Measurements from ENCODE around the gene CCL25. TPM values are rescaled to one million over a fixed set of nuclear protein-coding genes. Genes with fewer than 3 reads are reported as not detected.
A peak's percentile ranks its signal among the peaks of the same experiment; 100 is the strongest.

CCL25 gene
- total and polyA plus RNA-seq, 2 experiments from 2014 or later = 0.52 to 0.73 TPM

DNA sequence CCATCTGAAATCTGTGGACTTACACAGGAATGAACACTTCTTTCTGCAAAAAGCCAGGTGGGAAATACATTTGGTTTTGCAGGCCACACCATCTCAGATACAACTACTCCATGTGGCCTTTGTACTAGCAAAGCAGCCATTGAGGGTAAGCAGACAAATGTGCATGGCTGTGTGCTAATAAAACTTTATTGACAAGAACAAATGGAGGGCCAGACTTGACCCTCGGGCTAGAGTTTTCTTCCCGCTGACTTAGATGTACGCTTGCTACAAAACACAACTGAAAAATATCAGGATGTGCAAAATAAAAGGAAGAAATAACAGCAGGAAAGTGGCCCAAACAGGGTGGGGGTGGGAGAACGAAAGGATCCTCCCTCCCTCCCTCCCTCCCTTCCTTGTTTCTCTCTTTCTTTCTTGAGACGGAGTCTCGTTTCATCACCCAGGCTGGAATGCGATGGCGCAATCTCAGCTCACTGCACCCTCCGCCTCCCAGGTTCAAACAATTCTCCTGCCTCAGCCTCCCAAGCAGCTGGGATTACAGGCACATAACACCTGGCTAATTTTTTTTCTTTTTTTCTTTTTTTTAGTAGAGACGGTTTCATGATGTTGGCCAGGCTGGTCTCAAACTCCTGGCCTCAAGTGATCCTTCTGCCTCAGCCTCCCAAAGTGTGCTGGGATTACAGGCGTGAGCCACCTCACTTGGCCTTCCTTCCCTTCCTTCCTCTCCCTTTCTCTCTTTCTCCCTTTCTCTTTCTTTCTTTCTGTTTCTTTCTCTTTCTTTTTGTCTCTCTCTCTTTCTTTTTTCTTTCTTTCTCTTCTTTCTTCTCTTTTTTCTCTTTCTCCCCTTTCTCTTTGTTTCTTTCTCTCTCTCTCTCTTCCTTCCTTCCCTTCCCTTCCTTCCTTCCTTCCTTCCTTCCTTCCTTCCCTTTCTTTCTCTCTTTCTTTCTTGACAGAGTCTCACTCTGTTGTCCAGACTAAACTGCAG, 29.3 kb downstream of the CCL25 start (continued):
- TF ChIP-seq POLR2AphosphoS5 (IDR thresholded peaks at IDR 0.05; ENCODE audit: low read depth) (no peak), JUNB (IDR thresholded peaks at IDR 0.05; ENCODE audit: unreplicated experiment) (no peak), EZH2phosphoT487 (IDR thresholded peaks at IDR 0.05; ENCODE audit: unreplicated experiment) (no peak), CTCF (conservative IDR thresholded peaks at IDR 0.05; ENCODE audit: low read depth in 2 of 2) (no peak)
- TF ChIP-seq, protein P1, sequence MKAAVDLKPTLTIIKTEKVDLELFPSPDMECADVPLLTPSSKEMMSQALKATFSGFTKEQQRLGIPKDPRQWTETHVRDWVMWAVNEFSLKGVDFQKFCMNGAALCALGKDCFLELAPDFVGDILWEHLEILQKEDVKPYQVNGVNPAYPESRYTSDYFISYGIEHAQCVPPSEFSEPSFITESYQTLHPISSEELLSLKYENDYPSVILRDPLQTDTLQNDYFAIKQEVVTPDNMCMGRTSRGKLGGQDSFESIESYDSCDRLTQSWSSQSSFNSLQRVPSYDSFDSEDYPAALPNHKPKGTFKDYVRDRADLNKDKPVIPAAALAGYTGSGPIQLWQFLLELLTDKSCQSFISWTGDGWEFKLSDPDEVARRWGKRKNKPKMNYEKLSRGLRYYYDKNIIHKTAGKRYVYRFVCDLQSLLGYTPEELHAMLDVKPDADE (IDR thresholded peaks at IDR 0.05) = no peak

- Histone ChIP-seq H3K4me1 (ENCODE audit: insufficient read depth) (no peaks in the 10 kb centered on the region), H3F3A (replicated peaks; ENCODE audit: low read depth) (no peaks in the 10 kb centered on the region), H3K4me2 (no peak overlapping the region), H3K27ac (ENCODE audit: low read depth) (no peak overlapping the region), H4K20me1 (replicated peaks; ENCODE audit: insufficient read depth) (no peaks in the 10 kb centered on the region), H2AFZ (no peak overlapping the region), H3K36me3 (ENCODE audit: insufficient read depth) (peaks cover 6% of the 10 kb centered on the region; the same call in 1 of the 2 replicates), H3K4me3 (no peak overlapping the region), H3K27me3 (ENCODE audit: insufficient read depth) (no peaks in the 10 kb centered on the region), H3K79me2 (replicated peaks; ENCODE audit: insufficient read depth) (no peaks in the 10 kb centered on the region), H3K9me2 (ENCODE audit: insufficient read depth) (no peaks in the 10 kb centered on the region)
- ATAC-seq (no peak), DNase-seq (ENCODE audit: low spot score) (no peak)
- Mint-ChIP-seq H3K27me3 (ENCODE audit: insufficient read depth, low read depth, poor library complexity) (peaks cover 2% of the 10 kb centered on the region), H3K4me1 (no peaks in the 10 kb centered on the region), H3K9me3 (no peaks in the 10 kb centered on the region), H3K4me3 (no peak overlapping the region), H3K36me3 (ENCODE audit: low read depth) (peaks cover 35% of the 10 kb centered on the region), H3K27ac (peak overlapping the region; percentile 69; the same call in 1 of the 2 replicates)
- TF ChIP-seq JUNB (IDR thresholded peaks at IDR 0.05; ENCODE audit: unreplicated experiment) (no peak), REST (IDR thresholded peaks at IDR 0.05; ENCODE audit: unreplicated experiment) (no peak), ZNF331 (CRISPR knock-in tag; IDR thresholded peaks at IDR 0.05; ENCODE audit: low read depth) (no peak), POLR2AphosphoS5 (IDR thresholded peaks at IDR 0.05; ENCODE audit: low read depth) (no peak), CTCF (conservative IDR thresholded peaks at IDR 0.05; ENCODE audit: low read depth in 2 of 2) (no peak), STAT1 (IDR thresholded peaks at IDR 0.05; ENCODE audit: unreplicated experiment) (no peak), EZH2phosphoT487 (IDR thresholded peaks at IDR 0.05; ENCODE audit: unreplicated experiment) (no peak)
Observed at GRCh38 chr19:8083141-8083540, 30.6 kb downstream of the CCL25 start.
